HG02623 (cell line): ENCODE data around the gene CCDC197.

Source experiments
- ATAC-seq: cut with Tn5 transposase; IDR thresholded peaks from one replicate; pipeline ENCODE4 v1.9.1; 2021; ENCODE audit warnings: moderate library complexity; ENCODE audit not compliant: unreplicated experiment

The CCDC197 gene

GRCh38 chr14:94054936-94055335 lies 57.8 kb downstream of the CCDC197 start:
- ATAC-seq, result no peak

- ATAC-seq, result peak; percentile 72
Measured at GRCh38 chr14:94056579-94057308, 59.6 kb downstream of the CCDC197 start.

- ATAC-seq, result no peak
Measured at GRCh38 chr14:94058128-94058673, 61.1 kb downstream of the CCDC197 start.
